ENCODE results near the gene CREG2.

The CREG2 gene

GRCh38 chr2:101387151-101387834 lies at the start of gene CREG2:
CREG2 (minus strand) TSS chr2:101387503; CDS start chr2:101387457, 46 bp downstream.
- peak; percentile 76 for DNase-seq

- no peak for DNase-seq
These were observed 47.9 kb upstream of the CREG2 start for GRCh38 chr2:101435001-101435862.

GRCh38 chr2:101433465-101433864 lies 46.2 kb upstream of the CREG2 start:
- DNase-seq: no peak

- DNase-seq: no peak
These were observed 45.3 kb upstream of the CREG2 start for GRCh38 chr2:101432411-101433181.

- no peak for DNase-seq
These were observed 44.2 kb upstream of the CREG2 start for GRCh38 chr2:101431486-101431885.

GRCh38 chr2:101430156-101430555 lies 42.9 kb upstream of the CREG2 start:
- DNase-seq: no peak

- DNase-seq: no peak
These were observed 42.1 kb upstream of the CREG2 start for GRCh38 chr2:101429453-101429852.

GRCh38 chr2:101428422-101429176 lies 41.3 kb upstream of the CREG2 start:
- no peak for DNase-seq

- DNase-seq: no peak
These were observed 40.4 kb upstream of the CREG2 start for GRCh38 chr2:101427743-101428142.

- no peak for DNase-seq
These were observed 39.9 kb upstream of the CREG2 start for GRCh38 chr2:101427240-101427639.

GRCh38 chr2:101426822-101427221 lies 39.5 kb upstream of the CREG2 start:
- no peak for DNase-seq

- peak; percentile 52 for DNase-seq
These were observed 33.3 kb upstream of the CREG2 start for GRCh38 chr2:101420623-101421022.

- DNase-seq: peak; percentile 88
These were observed 31.9 kb upstream of the CREG2 start for GRCh38 chr2:101419096-101419663.

GRCh38 chr2:101418460-101419095 lies 31.3 kb upstream of the CREG2 start:
- no peak for DNase-seq

- no peak for DNase-seq
These were observed 29.3 kb upstream of the CREG2 start for GRCh38 chr2:101416609-101417008.

- no peak for DNase-seq
These were observed 28.6 kb upstream of the CREG2 start for GRCh38 chr2:101415884-101416283.

- DNase-seq: no peak
These were observed 27.9 kb upstream of the CREG2 start for GRCh38 chr2:101415220-101415619.

GRCh38 chr2:101412092-101412694 lies 24.9 kb upstream of the CREG2 start:
- no peak for DNase-seq

GRCh38 chr2:101410746-101411145 lies 23.4 kb upstream of the CREG2 start:
- DNase-seq: no peak

- no peak for DNase-seq
These were observed 22.8 kb upstream of the CREG2 start for GRCh38 chr2:101410114-101410513.

- no peak for DNase-seq
These were observed 22.4 kb upstream of the CREG2 start for GRCh38 chr2:101409699-101410098.

All from suppressor macrophage treated with lipopolysaccharide for 4 hours (primary cell).